Neural progenitor cell (in vitro differentiated cells): Measurements from ENCODE around the gene DEFB132. TPM values are rescaled to one million over a fixed set of nuclear protein-coding genes. Genes with fewer than 3 reads are reported as not detected.

Experiments used
- DNase-seq: peaks from one replicate; pipeline ENCODE4 v3.0.0-alpha.2; 2016; ENCODE audit warnings: low spot score
- H2AFZ ChIP-seq: fragments of 200-600 bp; sonication (generic); replicated peaks from 2 replicates; pipeline ENCODE4 v1.6.1; 2016; ENCODE audit warnings: antibody characterized with exemption
- H3F3A ChIP-seq: fragments of 200-600 bp; sonication (generic); 2 replicates; pipeline ENCODE4 v1.6.1; 2016; ENCODE audit warnings: antibody characterized with exemption, low read depth
- H3K27ac ChIP-seq: fragments of 200-600 bp; sonication (generic); 2 replicates; pipeline ENCODE4 v1.5.1; 2016; ENCODE audit warnings: mild to moderate bottlenecking
- H3K27me3 ChIP-seq: fragments of 200-600 bp; sonication (generic); 2 replicates; pipeline ENCODE4 v1.6.1; 2016; ENCODE audit warnings: mild to moderate bottlenecking, moderate library complexity
- H3K36me3 ChIP-seq: fragments of 200-600 bp; sonication (generic); 2 replicates; pipeline ENCODE4 v1.5.1; 2016
- H3K4me1 ChIP-seq: fragments of 200-600 bp; sonication (generic); 2 replicates; pipeline ENCODE4 v1.6.1; 2016; ENCODE audit warnings: mixed run types
- H3K4me2 ChIP-seq: fragments of 200-600 bp; sonication (generic); 2 replicates; pipeline ENCODE4 v1.6.1; 2016
- H3K4me3 ChIP-seq: fragments of 200-600 bp; sonication (generic); 2 replicates; pipeline ENCODE4 v1.5.1; 2016
- H3K79me2 ChIP-seq: fragments of 200-600 bp; sonication (generic); 2 replicates; pipeline ENCODE4 v1.6.1; 2016; ENCODE audit warnings: low read depth
- H3K9ac ChIP-seq: fragments of 200-600 bp; sonication (generic); 2 replicates; pipeline ENCODE4 v1.6.1; 2016
- H3K9me3 ChIP-seq: fragments of 200-600 bp; sonication (generic); 2 replicates; pipeline ENCODE4 v1.5.1; 2016; ENCODE audit warnings: low read depth
- H4K20me1 ChIP-seq: fragments of 200-600 bp; sonication (generic); 2 replicates; pipeline ENCODE4 v1.6.1; 2016; ENCODE audit warnings: low read depth
- H3K27ac Mint-ChIP-seq: 3 replicates; pipeline ENCODE4 v1.8.0; 2021; ENCODE audit warnings: mixed read lengths
- H3K27me3 Mint-ChIP-seq: 2 replicates; pipeline ENCODE4 v1.8.0; 2022; ENCODE audit warnings: low read depth, mild to moderate bottlenecking, inconsistent platforms, moderate library complexity, mixed read lengths; ENCODE audit not compliant: insufficient read depth
- H3K36me3 Mint-ChIP-seq: 3 replicates; pipeline ENCODE4 v1.8.0; 2021; ENCODE audit warnings: mixed read lengths
- H3K4me1 Mint-ChIP-seq: 3 replicates; pipeline ENCODE4 v1.8.0; 2021; ENCODE audit warnings: mixed read lengths
- H3K4me3 Mint-ChIP-seq: 3 replicates; pipeline ENCODE4 v1.8.0; 2021; ENCODE audit warnings: mild to moderate bottlenecking, moderate library complexity, mixed read lengths
- H3K9me3 Mint-ChIP-seq: 3 replicates; pipeline ENCODE4 v1.8.0; 2020; ENCODE audit warnings: mixed read lengths
- EZH2 ChIP-seq: fragments of 200-600 bp; sonication (generic); IDR thresholded peaks from 2 replicates; pipeline ENCODE4 v1.6.1; 2017; ENCODE audit warnings: antibody characterized with exemption, mild to moderate bottlenecking, moderate library complexity
- EZH2phosphoT487 ChIP-seq: fragments of 200-600 bp; sonication (generic); IDR thresholded peaks from 2 replicates; pipeline ENCODE4 v1.6.1; 2017; ENCODE audit warnings: antibody characterized with exemption
- total RNA-seq: library from RNA; depleted of rRNA; stranded (reverse); fragments of >200 nt; gene quantifications from 2 replicates; pipeline ENCODE4 v1.2.3, GENCODE V29; 2015; ENCODE audit warnings: low replicate concordance
- TF ChIP-seq, protein P1 (sequence below): fragments of 200-600 bp; sonication (generic); IDR thresholded peaks from 2 replicates; pipeline ENCODE4 v1.5.1; 2017; ENCODE audit warnings: antibody characterized with exemption, mild to moderate bottlenecking

The DEFB132 gene
- total RNA-seq, 1 donor from 2014 or later: not detected

DNA sequence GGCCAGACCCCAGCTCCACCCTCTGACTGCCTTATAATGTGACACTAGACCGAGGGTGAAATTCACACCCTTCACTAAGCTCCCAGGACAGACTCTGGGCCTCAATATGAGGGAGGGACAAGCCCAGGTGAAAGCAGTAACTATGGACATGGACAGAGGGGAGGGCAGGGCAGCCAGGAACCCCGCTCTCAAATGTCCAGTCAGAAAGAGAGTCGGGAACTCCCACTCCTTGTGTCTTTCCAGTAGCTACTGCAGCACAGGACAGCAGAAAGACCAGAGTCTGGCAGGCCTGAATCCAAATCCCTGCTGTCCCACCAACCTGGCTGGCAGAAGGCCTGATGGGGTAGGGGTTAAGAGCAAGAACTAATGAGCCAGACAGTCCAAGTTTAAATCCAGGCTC is 26.6 kb downstream of the DEFB132 start:
- Mint-ChIP-seq H3K9me3 (no peaks in the 10 kb centered on the region), H3K36me3 (peaks cover 26% of the 10 kb centered on the region), H3K4me1 (peaks cover 5% of the 10 kb centered on the region), H3K27ac (no peak overlapping the region), H3K4me3 (no peak overlapping the region), H3K27me3 (peaks cover 4% of the 10 kb centered on the region)
- TF ChIP-seq, protein P1, sequence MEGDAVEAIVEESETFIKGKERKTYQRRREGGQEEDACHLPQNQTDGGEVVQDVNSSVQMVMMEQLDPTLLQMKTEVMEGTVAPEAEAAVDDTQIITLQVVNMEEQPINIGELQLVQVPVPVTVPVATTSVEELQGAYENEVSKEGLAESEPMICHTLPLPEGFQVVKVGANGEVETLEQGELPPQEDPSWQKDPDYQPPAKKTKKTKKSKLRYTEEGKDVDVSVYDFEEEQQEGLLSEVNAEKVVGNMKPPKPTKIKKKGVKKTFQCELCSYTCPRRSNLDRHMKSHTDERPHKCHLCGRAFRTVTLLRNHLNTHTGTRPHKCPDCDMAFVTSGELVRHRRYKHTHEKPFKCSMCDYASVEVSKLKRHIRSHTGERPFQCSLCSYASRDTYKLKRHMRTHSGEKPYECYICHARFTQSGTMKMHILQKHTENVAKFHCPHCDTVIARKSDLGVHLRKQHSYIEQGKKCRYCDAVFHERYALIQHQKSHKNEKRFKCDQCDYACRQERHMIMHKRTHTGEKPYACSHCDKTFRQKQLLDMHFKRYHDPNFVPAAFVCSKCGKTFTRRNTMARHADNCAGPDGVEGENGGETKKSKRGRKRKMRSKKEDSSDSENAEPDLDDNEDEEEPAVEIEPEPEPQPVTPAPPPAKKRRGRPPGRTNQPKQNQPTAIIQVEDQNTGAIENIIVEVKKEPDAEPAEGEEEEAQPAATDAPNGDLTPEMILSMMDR: no peak
- TF ChIP-seq EZH2phosphoT487 (no peak), EZH2 (no peak)
- no peaks in the 10 kb centered on the region for H3K4me1 ChIP-seq
- peaks cover 3% of the 10 kb centered on the region for H3K79me2 ChIP-seq
- H3K9me3 ChIP-seq: no peaks in the 10 kb centered on the region
- no peak overlapping the region for H3K4me2 ChIP-seq
- no peak overlapping the region for H3K4me3 ChIP-seq
- no peaks in the 10 kb centered on the region for H3K27me3 ChIP-seq
- H4K20me1 ChIP-seq: no peaks in the 10 kb centered on the region
- DNase-seq: no peak
- no peaks in the 10 kb centered on the region for H3K36me3 ChIP-seq
- no peak overlapping the region for H2AFZ ChIP-seq
- H3K9ac ChIP-seq: no peak overlapping the region
- H3F3A ChIP-seq: no peaks in the 10 kb centered on the region
- no peak overlapping the region for H3K27ac ChIP-seq

DNA sequence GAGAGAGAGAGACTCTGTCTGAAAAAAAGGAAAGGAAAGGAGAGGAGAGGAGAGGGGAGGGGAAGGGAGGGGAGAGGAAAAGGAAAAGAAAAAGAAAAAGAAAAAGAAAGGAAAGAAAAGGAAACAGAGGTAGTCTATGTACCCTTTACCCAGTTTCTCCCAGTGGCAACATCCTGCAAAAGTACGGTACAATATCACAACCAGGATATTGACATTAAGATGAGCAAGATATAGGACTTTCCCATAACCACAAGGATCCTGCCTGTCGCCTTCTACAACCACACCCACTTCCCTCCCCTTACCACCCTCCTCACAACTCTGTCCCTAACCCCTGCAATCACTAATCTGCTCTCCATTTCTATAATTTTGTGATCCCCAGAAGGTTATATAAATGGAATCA is 29.0 kb downstream of the DEFB132 start:
- Histone ChIP-seq H3F3A (peaks cover 6% of the 10 kb centered on the region), H3K79me2 (peaks cover 11% of the 10 kb centered on the region), H2AFZ (no peak overlapping the region), H3K27me3 (peaks cover 8% of the 10 kb centered on the region), H3K4me2 (no peak overlapping the region), H4K20me1 (no peaks in the 10 kb centered on the region), H3K27ac (no peak overlapping the region), H3K4me3 (no peak overlapping the region), H3K9ac (no peak overlapping the region), H3K36me3 (no peaks in the 10 kb centered on the region), H3K9me3 (no peaks in the 10 kb centered on the region), H3K4me1 (peaks cover 5% of the 10 kb centered on the region)
- Mint-ChIP-seq H3K36me3 (peaks cover 18% of the 10 kb centered on the region), H3K27me3 (peaks cover 4% of the 10 kb centered on the region), H3K27ac (peak overlapping the region; percentile 36), H3K4me1 (peaks cover 8% of the 10 kb centered on the region), H3K9me3 (no peaks in the 10 kb centered on the region), H3K4me3 (no peak overlapping the region)
- no peak for DNase-seq
- TF ChIP-seq, protein P1: no peak
- TF ChIP-seq EZH2phosphoT487 (no peak), EZH2 (no peak)

DNA sequence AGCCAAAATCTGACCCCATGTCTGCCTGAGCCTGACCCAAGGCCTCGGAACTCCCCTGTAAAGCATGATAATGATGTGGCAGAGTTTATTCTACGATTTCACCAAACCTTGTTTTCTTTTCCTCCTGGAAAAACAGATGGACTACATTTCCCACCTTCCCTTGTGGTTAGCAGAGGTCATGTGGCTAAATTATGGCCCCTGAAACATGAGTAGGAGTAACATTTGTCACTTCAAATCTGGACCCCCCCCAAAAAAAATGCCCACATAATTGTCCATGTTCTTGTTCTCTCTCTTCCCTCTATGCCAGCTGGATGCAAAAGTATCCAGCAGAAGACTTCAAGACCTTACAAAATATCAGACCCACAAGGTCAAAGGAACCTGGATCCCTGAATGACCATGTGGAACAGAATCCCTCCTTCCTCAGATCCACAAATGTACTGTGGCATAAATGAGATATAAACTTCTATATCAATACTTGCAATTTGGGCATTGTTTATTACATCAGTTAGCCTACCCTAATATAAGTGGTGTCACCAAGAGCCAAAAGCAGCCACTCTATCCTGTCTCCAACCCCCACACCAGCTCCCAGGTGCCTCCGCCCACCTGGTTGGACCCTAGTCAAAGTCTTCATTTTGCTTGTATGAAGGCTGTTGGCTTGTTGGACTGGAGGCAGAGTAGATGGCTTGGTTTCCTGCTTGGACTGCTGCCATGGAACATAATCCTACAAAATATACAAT is 31.6 kb downstream of the DEFB132 start:
- Histone ChIP-seq H3K9me3 (no peaks in the 10 kb centered on the region), H3K79me2 (peaks cover 11% of the 10 kb centered on the region), H3K4me1 (peaks cover 5% of the 10 kb centered on the region), H3K9ac (no peak overlapping the region), H3K27ac (no peak overlapping the region), H3K27me3 (peaks cover 20% of the 10 kb centered on the region), H3F3A (peaks cover 6% of the 10 kb centered on the region), H4K20me1 (no peaks in the 10 kb centered on the region), H3K36me3 (no peaks in the 10 kb centered on the region), H3K4me3 (peak overlapping the region; percentile 78), H2AFZ (no peak overlapping the region), H3K4me2 (peak overlapping the region; percentile 82)
- Mint-ChIP-seq H3K36me3 (peaks cover 11% of the 10 kb centered on the region), H3K27ac (no peak overlapping the region), H3K27me3 (peaks cover 3% of the 10 kb centered on the region), H3K9me3 (no peaks in the 10 kb centered on the region), H3K4me3 (peak overlapping the region; percentile 63), H3K4me1 (peaks cover 10% of the 10 kb centered on the region)
- no peak for DNase-seq
- TF ChIP-seq, protein P1: no peak
